Measurements from ENCODE around the gene GALNT2.
A peak's percentile ranks its signal among the peaks of the same experiment; 100 is the strongest.

Gene GALNT2

GRCh38 chr1:230155021-230155420 is 88.0 kb downstream of the GALNT2 start:
- DNase-seq (ENCODE audit: insufficient read length, low spot score) = no peak
- no peak for FAIRE-seq
- no peak for TF ChIP-seq POLR2A (IDR thresholded peaks at IDR 0.05; ENCODE audit: low read depth, low read length)

GRCh38 chr1:230156068-230156467 is 89.0 kb downstream of the GALNT2 start:
- FAIRE-seq = no peak
- no peak for DNase-seq (ENCODE audit: insufficient read length, low spot score)
- TF ChIP-seq POLR2A (IDR thresholded peaks at IDR 0.05; ENCODE audit: low read depth, low read length) = no peak

DNA sequence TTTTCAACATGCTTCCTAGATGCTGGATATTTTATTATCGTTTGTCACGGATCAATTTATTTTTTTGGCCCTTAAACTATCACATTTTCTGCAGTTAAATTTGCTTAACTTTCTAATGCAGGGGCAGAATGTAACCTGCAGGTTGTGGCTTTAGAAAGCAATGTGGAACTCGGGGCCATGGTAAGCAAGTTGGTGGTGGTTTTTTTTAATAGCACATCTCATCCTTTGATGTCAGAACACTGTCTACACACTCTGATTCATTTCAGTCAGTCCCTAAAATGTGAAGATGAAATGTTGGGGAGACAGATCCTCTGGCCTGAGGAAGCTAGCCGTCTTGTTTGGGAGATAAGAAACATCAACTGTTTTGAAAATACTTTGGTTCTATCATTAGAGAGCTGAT is 89.5 kb downstream of the GALNT2 start:
- no peak for TF ChIP-seq POLR2A (IDR thresholded peaks at IDR 0.05; ENCODE audit: low read depth, low read length)
- FAIRE-seq (no peak), DNase-seq (ENCODE audit: insufficient read length, low spot score) (no peak)

GRCh38 chr1:230157420-230158390 is 90.7 kb downstream of the GALNT2 start:
- no peak for TF ChIP-seq POLR2A (IDR thresholded peaks at IDR 0.05; ENCODE audit: low read depth, low read length)
- FAIRE-seq (no peak), DNase-seq (ENCODE audit: insufficient read length, low spot score) (no peak)

GRCh38 chr1:230158415-230159291 is 91.6 kb downstream of the GALNT2 start:
- DNase-seq (ENCODE audit: insufficient read length, low spot score) = no peak
- no peak for FAIRE-seq
- no peak for TF ChIP-seq POLR2A (IDR thresholded peaks at IDR 0.05; ENCODE audit: low read depth, low read length)

- TF ChIP-seq POLR2A (IDR thresholded peaks at IDR 0.05; ENCODE audit: low read depth, low read length) = no peak
- FAIRE-seq (no peak), DNase-seq (ENCODE audit: insufficient read length, low spot score) (no peak)
Observed at GRCh38 chr1:230159580-230159979, 92.5 kb downstream of the GALNT2 start.

DNA sequence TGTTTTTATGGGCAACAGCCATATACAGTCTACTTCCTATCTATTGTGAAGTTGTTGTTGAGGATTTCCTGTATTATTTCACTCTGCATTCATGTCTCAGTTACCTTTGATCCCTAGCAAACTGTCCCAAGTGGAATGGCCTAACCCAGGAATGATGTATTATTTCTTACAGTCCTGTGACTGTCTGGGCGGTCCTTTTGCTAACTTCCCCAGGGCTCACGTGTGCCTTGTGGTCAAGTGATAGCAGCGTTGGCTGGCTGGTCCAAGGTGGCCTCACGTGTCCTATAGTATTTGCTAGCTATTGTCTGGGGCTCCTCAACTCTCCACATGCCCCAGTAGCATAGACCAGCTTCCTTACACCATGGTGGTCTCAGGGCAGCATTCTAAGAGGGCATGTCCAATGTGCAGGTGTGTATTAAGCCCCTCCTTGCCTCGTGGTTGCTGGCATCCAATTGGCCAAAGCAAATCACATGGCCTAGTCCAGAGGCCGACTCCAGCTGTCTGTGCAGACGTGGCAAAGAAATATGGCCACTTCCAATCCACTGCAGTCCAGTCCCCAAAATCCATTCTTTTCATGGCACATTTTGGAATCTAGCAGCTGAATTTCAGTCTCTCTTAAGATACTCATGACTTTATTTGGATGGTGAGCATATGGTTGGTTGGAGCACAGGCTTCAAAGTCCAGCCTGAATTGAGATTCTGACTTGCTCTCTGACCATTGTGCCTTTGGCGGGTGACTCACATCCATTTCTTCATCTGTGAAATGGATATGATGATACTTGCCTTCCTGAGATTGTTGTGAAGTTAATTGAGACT is 94.1 kb downstream of the GALNT2 start:
- no peak for DNase-seq (ENCODE audit: insufficient read length, low spot score)
- no peak for FAIRE-seq
- no peak for TF ChIP-seq POLR2A (IDR thresholded peaks at IDR 0.05; ENCODE audit: low read depth, low read length)

GRCh38 chr1:230163205-230163604 is 96.2 kb downstream of the GALNT2 start:
- no peak for DNase-seq (ENCODE audit: insufficient read length, low spot score)
- TF ChIP-seq POLR2A (IDR thresholded peaks at IDR 0.05; ENCODE audit: low read depth, low read length) = no peak
- FAIRE-seq = no peak

- DNase-seq (ENCODE audit: insufficient read length, low spot score) (no peak), FAIRE-seq (no peak)
- no peak for TF ChIP-seq POLR2A (IDR thresholded peaks at IDR 0.05; ENCODE audit: low read depth, low read length)
Observed at GRCh38 chr1:230163719-230164118, 96.7 kb downstream of the GALNT2 start.

DNA sequence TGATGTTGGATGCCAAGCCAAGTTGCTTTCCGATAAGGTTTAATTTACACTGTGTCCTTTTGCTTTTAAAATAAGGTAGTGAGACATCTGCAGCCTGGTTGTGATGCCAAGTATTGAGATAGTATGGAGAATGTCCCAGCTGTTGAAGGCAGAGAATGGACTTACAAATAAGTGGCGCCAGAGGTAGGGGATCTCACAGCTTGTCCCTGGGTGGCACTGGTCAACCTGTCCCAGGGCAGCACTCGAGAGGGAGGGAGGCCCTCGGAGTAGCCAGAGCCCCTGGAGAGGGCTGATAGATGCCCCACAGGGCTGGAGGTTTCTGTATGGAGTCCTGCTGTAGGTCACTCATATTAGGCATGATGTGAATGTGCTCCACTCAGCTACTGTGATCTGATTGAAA is 98.5 kb downstream of the GALNT2 start:
- TF ChIP-seq POLR2A (IDR thresholded peaks at IDR 0.05; ENCODE audit: low read depth, low read length) = no peak
- DNase-seq (ENCODE audit: insufficient read length, low spot score) (no peak), FAIRE-seq (no peak)

DNA sequence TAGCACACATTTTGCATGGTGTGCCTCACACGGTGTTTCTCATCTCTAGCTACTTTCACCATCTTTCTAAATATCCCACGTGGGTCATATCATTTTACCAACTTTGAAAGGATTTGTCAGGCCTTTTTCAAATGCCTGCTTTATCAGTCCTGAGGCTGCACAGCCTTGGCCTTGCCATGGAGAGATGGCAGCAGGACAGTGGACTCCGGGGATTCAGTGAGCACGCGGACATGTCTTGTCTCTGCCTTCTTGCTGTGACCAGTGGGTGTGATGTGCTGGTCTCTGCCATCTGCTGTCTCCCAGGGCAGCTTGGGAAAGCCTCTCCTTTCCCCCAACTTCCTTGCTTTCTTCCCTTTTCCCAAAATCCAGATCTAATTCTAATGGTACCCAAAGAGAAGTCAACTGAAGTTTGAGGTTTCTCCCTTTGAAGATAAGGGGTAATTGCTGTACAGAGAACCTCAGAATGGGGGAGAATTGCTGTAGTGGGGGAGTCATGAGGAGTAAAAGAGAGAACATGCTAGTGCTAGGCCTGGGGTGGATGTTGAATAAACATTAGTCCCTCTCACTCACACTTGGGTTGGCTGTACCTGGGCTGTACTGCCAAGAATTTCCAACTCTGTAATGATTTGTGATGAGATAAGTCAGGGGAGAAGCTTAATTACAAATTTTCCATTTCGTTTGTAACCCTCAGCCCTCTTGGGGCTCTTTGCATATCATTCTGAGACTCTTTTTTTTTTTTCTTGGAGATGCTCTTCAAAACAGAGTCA is 99.5 kb downstream of the GALNT2 start:
- no peak for TF ChIP-seq POLR2A (IDR thresholded peaks at IDR 0.05; ENCODE audit: low read depth, low read length)
- DNase-seq (ENCODE audit: insufficient read length, low spot score) = no peak
- no peak for FAIRE-seq

DNA sequence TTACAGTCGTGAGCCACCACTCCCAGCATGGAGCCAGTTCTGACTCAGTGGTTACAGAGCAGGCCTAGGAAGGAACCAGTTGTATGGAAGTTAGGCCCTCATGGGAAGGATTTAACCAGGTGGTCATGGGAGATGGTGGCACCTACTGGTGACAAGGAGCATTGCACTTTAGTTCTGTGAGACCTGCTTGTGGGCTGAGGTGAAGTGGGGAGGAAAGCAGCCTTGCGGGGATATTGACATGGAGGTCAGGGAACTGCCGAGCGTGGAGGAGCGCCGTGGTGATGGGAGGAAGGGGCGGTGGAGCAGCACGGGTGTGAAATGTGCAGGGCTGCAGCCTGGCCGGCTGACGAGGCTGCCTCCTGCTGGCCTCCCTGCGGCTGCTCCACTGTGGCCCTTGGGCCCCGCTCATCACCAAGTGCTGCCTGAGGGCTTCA is 100.4 kb downstream of the GALNT2 start:
- DNase-seq (ENCODE audit: insufficient read length, low spot score) (peak; percentile 53), FAIRE-seq (no peak)

More for the DNA sequence above, 100.4 kb downstream of the GALNT2 start:
- no peak for TF ChIP-seq POLR2A (IDR thresholded peaks at IDR 0.05; ENCODE audit: low read depth, low read length)
